Epithelial cell of proximal tubule (primary cell): ENCODE data around the gene EML6. TPM values are rescaled to one million over a fixed set of nuclear protein-coding genes. Genes with fewer than 3 reads are reported as not detected.

ENCODE experiments used
- DNase-seq: peaks from one replicate; pipeline ENCODE4 v3.0.0-alpha.2; 2011; ENCODE audit warnings: low read depth
- H3K4me3 ChIP-seq: 2 replicates; pipeline ENCODE4 v1.5.1; 2011; ENCODE audit warnings: low read depth, mild to moderate bottlenecking, low read length
- CTCF ChIP-seq: conservative IDR thresholded peaks from 2 replicates; pipeline ENCODE4 v1.5.1; 2012; ENCODE audit warnings: low read depth, mild to moderate bottlenecking, low read length
- total RNA-seq: library from RNA; depleted of rRNA; stranded (reverse); fragments of >200 nt; gene quantifications from 2 replicates; pipeline ENCODE4 v1.2.3, GENCODE V29; 2015

The EML6 gene
- total RNA-seq, 1 donor from 2014 or later, result 3.7 TPM

GRCh38 chr2:54680397-54681041, 42.9 kb upstream of the EML6 start:
- no peak for TF ChIP-seq CTCF
- DNase-seq, result no peak

GRCh38 chr2:54681416-54681815, 42.0 kb upstream of the EML6 start:
- TF ChIP-seq CTCF, result no peak
- no peak for DNase-seq
- no peak overlapping the region for H3K4me3 ChIP-seq

More at GRCh38 chr2:54680397-54681041, 42.9 kb upstream of the EML6 start:
- no peak overlapping the region for H3K4me3 ChIP-seq

- H3K4me3 ChIP-seq, result no peak overlapping the region
- no peak for TF ChIP-seq CTCF
- DNase-seq, result no peak
These were observed 39.9 kb upstream of the EML6 start for GRCh38 chr2:54683596-54683995.

GRCh38 chr2:54685263-54685775, 38.1 kb upstream of the EML6 start:
- no peak for TF ChIP-seq CTCF
- H3K4me3 ChIP-seq, result no peak overlapping the region
- no peak for DNase-seq

- no peak for DNase-seq
- no peak for TF ChIP-seq CTCF
- no peak overlapping the region for H3K4me3 ChIP-seq
These were observed 35.8 kb upstream of the EML6 start for GRCh38 chr2:54687595-54688152.

GRCh38 chr2:54691445-54692135, 31.9 kb upstream of the EML6 start:
- H3K4me3 ChIP-seq, result no peak overlapping the region
- DNase-seq, result peak; percentile 26
- TF ChIP-seq CTCF, result no peak
